Measurements from ENCODE around the gene PLCH2.

The PLCH2 gene

DNA sequence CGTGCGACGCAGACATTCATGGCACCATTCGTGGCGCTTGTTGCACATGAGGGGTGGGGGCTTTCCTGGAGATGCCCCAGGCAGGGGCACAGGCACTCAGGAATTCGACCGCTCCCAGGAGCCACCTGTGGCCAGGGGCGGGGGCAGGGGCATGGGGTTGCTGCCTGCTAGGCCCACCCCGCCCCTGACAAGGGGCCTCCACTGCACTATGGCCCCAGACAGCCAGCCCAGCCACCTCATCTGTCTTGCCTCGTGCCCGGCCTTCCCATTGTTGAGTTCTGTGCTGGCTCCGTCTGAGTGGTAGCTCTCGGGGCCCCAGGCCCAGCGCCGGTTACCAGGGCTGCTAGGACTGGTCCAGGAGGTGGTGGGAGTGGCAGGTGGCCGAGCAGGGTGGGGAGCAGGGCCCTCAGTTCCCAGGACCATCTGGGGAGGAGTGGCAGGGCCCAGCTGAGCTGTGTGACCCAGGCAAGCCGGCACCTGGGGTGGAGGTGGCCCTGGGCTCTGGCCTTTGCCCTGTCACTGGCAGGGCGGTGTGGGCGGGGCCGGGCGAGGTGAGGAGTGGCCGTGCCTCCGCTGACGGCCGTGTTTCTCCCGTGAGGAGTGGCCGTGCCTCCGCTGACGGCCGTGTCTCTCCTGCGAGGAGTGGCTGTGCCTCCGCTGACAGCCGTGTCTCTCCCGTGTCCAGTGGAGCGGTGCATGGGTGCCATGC lies 1.9 kb downstream of the PLCH2 start:
- no peak for DNase-seq (ENCODE audit: low read depth in 2 of 3, low spot score in 1 of 3)

DNA sequence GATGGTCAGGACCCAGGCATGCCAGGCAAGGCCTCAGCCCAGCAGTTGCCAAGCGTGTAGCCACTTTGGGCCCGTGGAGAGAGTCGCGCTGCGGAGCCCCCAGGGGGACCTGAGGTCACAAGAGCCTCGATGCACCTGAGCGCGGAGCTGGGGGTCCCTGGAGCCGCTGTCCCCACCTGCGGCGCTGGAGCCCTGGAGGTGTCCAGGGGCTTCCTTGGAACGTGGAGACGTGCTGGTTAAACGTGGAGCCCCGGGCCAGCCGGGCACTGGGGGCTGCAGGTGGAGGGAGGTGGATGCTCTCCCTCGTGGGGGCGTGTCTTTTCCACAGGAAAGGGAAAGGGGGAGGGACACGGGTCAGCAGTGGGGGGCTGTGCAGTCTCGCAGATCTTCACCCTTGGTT lies 3.1 kb downstream of the PLCH2 start:
- no peak for DNase-seq (ENCODE audit: low read depth in 2 of 3, low spot score in 1 of 3)

DNA sequence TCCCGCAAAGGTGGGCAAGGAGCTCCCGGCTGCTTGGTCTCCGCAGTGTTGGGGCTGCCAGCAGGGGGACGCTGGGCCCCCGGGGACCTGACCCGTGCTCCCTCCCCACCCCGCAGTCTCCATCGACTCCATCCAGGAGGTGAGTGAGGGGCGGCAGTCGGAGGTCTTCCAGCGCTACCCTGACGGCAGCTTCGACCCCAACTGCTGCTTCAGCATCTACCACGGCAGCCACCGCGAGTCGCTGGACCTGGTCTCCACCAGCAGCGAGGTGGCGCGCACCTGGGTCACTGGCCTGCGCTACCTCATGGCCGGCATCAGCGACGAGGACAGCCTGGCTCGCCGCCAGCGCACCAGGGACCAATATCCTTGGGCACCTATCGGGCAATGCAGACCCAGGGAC lies 3.5 kb downstream of the PLCH2 start:
- DNase-seq (ENCODE audit: low read depth in 2 of 3, low spot score in 1 of 3), result no peak

DNA sequence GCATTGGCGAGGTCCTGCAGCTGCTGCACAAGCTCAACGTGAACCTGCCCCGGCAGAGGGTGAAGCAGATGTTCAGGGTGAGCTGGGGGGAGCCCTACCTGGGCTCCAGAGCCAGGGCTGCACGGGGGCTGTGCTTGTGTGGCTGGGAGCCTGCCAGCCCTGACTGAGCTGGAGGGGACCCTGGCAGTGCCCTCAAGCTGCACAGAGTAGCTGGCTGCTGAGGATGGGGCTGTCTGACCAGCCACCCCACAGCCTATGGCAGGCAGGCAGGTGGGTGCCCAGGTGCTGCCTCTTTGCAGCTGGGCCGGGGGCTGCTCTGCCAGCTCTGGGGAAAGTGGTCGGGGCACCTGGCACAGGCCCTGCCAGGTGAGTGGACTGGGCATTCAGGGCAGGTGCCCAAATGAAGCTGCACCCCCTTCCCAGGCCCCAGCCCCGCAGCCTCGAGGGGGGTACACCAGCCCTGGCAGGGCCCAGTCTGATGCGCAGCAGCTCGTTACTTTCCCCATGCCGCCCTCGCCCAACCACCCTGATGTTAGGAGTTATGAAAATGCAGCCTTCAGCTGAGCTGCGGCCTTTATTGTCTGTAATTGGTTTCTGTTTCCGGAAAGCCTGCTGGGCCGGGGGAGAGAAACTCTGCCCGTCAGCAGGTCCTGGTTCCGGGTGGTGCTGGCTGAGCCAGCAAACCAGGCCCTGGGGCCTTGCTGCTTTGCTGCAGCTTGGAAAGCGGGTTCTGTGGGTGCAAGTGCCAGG lies 4.3 kb downstream of the PLCH2 start:
- DNase-seq (ENCODE audit: low read depth in 2 of 3, low spot score in 1 of 3), result no peak

DNA sequence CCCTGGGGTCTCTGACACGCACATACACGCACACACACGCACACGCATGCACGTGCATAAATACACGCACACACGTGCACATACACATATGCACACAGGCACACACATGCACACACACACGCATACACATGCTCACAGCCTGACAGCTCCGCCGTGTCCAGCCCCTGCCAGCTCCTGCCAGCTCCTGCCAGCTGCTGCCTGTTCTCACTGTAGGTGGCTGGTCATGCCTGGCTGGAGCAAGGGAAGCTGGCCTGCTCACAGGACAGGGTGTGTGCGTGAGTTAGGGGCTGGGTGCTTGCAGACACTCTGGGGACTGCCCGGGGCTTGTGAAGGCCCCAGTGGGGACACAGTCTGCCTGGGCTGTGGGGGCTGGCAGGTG lies 4.9 kb downstream of the PLCH2 start:
- DNase-seq (ENCODE audit: low read depth in 2 of 3, low spot score in 1 of 3), result no peak

DNA sequence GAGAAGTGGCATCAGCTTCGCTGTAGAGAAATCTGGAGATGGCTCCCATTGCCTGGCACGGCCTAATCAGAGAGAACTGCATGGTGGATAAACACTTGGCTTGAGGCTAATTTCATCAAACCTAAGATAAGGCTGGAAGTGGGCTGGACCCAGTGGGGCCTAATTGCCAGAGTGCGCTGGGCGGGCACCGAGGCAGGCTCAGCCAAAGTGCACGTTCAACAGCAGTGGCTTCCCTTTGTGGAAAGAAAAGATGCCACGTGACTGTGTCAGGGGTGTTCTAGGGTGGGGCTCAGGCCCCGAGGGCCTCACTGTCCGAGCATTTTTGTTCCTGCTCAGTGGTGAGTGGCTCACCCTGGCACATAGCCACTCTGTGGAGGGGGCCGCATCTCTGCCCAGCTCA lies 5.8 kb downstream of the PLCH2 start:
- DNase-seq (ENCODE audit: low read depth in 2 of 3, low spot score in 1 of 3), result no peak

DNA sequence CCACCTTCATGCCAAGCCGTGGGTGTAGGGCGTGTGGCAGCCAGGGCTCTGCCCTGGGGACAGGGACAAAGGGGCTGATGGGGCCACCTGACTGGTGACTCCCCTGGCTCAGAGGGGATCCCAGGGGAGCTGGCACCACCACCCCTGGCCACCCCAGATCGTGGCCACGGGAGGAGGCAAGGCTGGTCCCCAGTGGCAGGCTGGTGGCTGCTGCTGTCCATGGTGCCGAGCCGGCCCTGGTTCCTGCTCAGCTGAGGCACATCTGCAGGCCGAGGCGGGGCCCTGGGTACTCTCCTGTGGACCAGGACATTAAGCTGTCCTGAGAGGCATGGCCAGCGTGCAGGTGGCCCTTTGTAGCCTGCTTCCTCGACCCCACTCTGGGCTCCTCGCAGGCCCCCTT lies 6.5 kb downstream of the PLCH2 start:
- DNase-seq (ENCODE audit: low read depth in 2 of 3, low spot score in 1 of 3), result no peak

DNA sequence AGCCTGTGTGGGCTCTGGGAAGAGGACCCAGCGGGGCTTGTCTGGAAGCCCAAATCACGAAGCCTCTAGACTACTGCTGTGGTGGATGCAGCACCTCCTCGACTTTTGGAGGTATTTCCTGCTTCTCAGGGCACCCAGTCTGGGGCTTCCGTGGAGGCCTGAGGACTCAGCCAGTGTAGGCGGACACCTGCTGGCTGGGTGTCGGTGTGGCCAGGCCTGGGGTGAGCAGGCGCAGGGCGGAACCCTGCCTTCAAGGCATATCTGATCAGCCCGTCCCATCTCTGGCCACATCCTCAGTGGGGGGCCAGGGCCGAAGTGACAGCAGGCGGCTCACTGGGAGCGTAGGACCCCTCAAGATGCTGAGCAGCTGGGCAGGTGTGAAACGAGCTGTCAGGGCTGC lies 6.9 kb downstream of the PLCH2 start:
- no peak for DNase-seq (ENCODE audit: low read depth in 2 of 3, low spot score in 1 of 3)

DNA sequence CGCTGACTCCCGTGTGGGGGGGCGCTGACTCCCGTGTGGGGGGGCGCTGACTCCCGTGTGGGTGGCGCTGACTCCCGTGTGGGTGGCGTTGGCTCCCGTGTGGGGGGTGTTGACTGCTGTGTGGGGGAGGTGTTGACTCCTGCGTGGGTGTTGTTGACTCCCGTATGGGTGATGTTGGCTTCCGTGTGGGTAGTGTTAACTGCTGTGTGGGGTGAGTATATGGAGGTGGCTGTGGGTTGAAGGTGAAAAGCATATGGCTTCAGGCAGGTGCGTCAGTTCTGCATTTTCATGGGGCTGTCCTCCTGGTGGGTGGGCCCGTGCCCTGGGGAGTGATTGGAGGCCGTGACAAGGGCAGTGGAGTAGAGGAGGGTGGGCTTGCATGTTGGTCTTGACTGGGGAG lies 7.9 kb downstream of the PLCH2 start:
- DNase-seq (ENCODE audit: low read depth in 2 of 3, low spot score in 1 of 3), result no peak

DNA sequence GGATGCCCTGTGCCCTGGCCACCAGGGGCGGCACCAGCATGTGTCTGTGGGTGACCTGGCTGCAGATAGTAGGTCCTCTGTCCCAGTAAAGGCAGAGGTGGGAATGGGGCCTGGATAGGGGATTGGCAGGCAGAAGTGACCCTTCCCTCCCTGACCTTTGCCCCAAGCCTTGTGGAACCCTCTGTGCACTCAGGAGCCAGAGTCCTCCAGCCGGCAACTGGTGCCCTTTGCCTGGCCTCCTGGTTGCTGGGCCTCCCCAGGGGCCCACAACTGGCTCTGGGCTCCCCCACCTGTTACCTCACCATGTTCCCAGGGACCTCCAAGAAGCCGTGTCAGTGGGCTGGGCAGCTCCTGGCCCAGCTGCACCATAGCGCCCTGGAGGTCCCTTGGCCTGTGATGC lies 10.0 kb downstream of the PLCH2 start:
- no peak for DNase-seq (ENCODE audit: low read depth in 2 of 3, low spot score in 1 of 3)

DNA sequence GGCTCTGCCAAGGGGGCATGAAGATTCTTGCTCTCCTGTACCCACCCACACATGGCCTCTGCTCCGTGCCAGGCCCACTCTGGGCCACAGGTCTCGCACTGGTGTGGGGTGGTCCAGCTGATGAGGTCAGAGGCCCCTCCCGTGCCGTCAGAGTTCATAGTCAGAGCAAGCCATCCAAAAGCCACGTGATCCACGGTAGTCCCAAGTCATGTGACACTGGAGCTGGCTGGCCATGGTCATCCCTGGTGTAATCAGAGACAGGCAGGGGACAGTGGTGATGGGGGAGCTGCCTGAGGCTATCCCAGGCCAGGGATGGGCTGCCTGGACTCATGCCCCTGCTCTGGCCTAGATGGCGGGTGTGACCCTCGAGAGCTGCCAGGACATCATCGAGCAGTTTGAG lies 10.5 kb downstream of the PLCH2 start:
- DNase-seq (ENCODE audit: low read depth in 2 of 3, low spot score in 1 of 3), result no peak

- DNase-seq (ENCODE audit: low read depth in 2 of 3, low spot score in 1 of 3), result no peak
These were observed 12.6 kb downstream of the PLCH2 start for GRCh38 chr1:2488688-2489087.

DNA sequence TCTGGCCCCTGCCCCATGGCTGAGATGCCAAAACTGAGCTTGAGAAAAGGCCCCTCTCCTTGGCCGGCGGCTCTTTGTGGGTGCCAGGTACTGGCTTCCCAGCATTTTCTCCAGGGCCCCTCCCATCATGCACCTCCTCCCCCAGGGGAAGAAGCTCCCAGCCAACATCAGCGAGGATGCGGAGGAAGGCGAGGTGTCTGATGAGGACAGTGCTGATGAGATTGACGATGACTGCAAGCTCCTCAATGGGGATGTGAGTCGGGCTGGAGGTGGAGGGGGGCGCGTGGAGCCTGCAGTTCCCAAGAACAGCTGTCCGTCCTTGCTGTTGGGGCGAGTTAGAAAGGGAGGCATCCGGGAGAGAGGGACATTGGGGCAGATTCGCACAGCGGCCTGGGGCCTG lies 13.5 kb downstream of the PLCH2 start:
- no peak for DNase-seq (ENCODE audit: low read depth in 2 of 3, low spot score in 1 of 3)

DNA sequence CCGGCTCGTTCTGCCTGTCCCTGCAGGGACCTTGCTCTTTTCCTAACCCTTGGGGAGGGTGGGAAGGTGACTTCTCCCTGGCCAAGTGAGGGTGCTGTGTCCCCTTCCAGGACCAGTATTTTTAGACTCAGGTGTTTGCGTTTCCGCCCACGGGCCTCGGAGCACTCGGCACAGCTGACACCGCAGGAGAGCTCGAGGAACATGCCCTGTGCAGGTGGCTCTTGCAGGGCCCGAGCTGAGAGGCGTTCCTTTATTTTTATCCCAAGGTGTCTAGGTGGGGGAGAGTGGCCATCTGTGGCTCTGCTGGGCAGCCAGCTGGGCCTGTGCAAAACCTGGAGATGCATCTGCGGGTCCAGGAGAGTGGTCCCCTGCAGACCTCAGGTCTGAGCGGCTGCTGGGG lies 16.0 kb downstream of the PLCH2 start:
- no peak for DNase-seq (ENCODE audit: low read depth in 2 of 3, low spot score in 1 of 3)

- no peak for DNase-seq (ENCODE audit: low read depth in 2 of 3, low spot score in 1 of 3)
These were observed 17.1 kb downstream of the PLCH2 start for GRCh38 chr1:2493218-2493617.

GRCh38 chr1:2493691-2494322 lies 17.7 kb downstream of the PLCH2 start:
- DNase-seq (ENCODE audit: low read depth in 2 of 3, low spot score in 1 of 3), result no peak

DNA sequence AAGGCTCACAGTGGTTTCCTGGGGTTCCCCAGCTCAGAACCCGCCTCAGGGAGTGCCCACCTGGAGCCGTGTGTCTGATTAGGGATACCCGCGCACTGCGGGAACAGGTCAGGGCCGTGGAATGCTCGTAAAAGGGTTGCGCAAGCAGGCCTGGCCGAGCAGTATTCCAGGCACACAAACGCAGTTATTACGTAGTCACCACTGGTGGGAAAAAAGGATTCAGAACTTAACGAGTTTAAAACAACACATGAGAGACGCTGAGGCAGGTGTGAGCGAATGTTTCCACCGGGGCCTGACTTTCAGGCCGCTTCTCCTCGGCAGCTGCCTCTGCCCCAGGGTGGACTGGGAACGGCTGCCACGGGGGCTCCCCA lies 18.2 kb downstream of the PLCH2 start:
- DNase-seq (ENCODE audit: low read depth in 2 of 3, low spot score in 1 of 3), result no peak

DNA sequence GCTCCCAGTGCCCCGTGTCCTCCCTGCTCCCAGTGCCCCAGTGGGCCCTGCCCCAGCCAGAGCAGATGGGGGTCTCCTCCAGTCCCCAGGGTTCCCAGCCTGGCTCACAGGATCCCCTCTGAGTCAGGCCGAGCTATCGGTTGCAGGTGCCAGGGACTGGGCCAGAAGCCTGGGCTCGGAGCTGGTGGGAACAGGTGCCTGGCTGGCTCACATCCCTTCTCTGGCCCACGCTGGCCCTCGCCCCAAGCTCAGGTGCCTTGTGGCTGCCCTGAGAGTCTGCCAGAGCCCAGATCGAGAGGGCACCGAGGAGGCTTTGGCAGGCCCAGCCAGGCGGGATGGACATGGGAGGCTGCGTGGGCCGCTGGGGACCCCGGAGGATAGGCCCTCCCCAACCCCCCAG lies 18.9 kb downstream of the PLCH2 start:
- no peak for DNase-seq (ENCODE audit: low read depth in 2 of 3, low spot score in 1 of 3)

GRCh38 chr1:2495546-2495945 lies 19.5 kb downstream of the PLCH2 start:
- no peak for DNase-seq (ENCODE audit: low read depth in 2 of 3, low spot score in 1 of 3)

- DNase-seq (ENCODE audit: low read depth in 2 of 3, low spot score in 1 of 3), result no peak
These were observed 20.1 kb downstream of the PLCH2 start for GRCh38 chr1:2496087-2496622.

GRCh38 chr1:2496746-2497145 lies 20.7 kb downstream of the PLCH2 start:
- no peak for DNase-seq (ENCODE audit: low read depth in 2 of 3, low spot score in 1 of 3)

- DNase-seq (ENCODE audit: low read depth in 2 of 3, low spot score in 1 of 3), result no peak
These were observed 21.8 kb downstream of the PLCH2 start for GRCh38 chr1:2497891-2498290.

Data from stimulated activated CD4-positive, alpha-beta T cell treated with anti-CD3 and anti-CD28 coated beads, Interleukin-12 subunit alpha, Interleukin-12 subunit beta, amount 100 ng/mL, for 48 hours (primary cell).